Thoracic aorta (tissue), 2 donors: ENCODE results near the gene GALNT10. TPM values are rescaled to one million over a fixed set of nuclear protein-coding genes. Genes with fewer than 3 reads are reported as not detected.

Experiments
- ATAC-seq: fragments of 150-250 bp; one replicate; pipeline ENCODE4 v1.8.0; 2017; ENCODE audit warnings: low read depth; ENCODE audit not compliant: insufficient number of reproducible peaks, low FRiP score
- DNase-seq: peaks from one replicate; pipeline ENCODE4 v3.0.0-alpha.2; 2020; ENCODE audit warnings: low spot score
- H3K27ac ChIP-seq, 2 donors: fragments of 200-600 bp; sonication (generic); 1 replicate in 1 of 2; 2 replicates in 1 of 2; pipeline ENCODE4 v1.5.1; 2016; ENCODE audit warnings: mild to moderate bottlenecking in 2 of 2, moderate library complexity in 2 of 2
- H3K27me3 ChIP-seq: fragments of 200-600 bp; sonication (generic); replicated peaks from 2 replicates; pipeline ENCODE4 v1.6.0; 2016; ENCODE audit warnings: mild to moderate bottlenecking; ENCODE audit not compliant: insufficient read depth
- H3K36me3 ChIP-seq: fragments of 200-600 bp; sonication (generic); one replicate; pipeline ENCODE4 v1.5.1; 2016
- H3K4me1 ChIP-seq, 2 donors: fragments of 200-600 bp; sonication (generic); 1 replicate in 1 of 2; 2 replicates in 1 of 2; pipeline versions ENCODE4 v1.5.1 to v1.6.0; 2016; ENCODE audit warnings: low read depth in 2 of 2, mild to moderate bottlenecking in 1 of 2; ENCODE audit not compliant: control insufficient read depth in 1 of 2
- H3K4me3 ChIP-seq: fragments of 200-600 bp; sonication (generic); 2 replicates; pipeline ENCODE4 v1.5.1; 2016; ENCODE audit warnings: mild to moderate bottlenecking
- H3K9me3 ChIP-seq: fragments of 200-600 bp; sonication (generic); 2 replicates; pipeline ENCODE4 v1.5.1; 2016
- total RNA-seq, 2 donors: library from RNA; depleted of rRNA; stranded (reverse); fragments of >200 nt; gene quantifications; one replicate each; pipeline versions ENCODE4 v1.1.0 to v1.2.3, GENCODE V29; 2016
- TF ChIP-seq, protein P1 (sequence below): fragments of 200-600 bp; sonication (generic); IDR thresholded peaks from one replicate; pipeline ENCODE4 v1.5.1; 2019; ENCODE audit warnings: antibody characterized with exemption

Gene GALNT10
- total RNA-seq, 2 donors from 2014 or later = 43.0 to 52.7 TPM

GRCh38 chr5:154444556-154445421, 254.3 kb downstream of the GALNT10 start:
- Histone ChIP-seq H3K4me1 (peaks cover 30% of the 10 kb centered on the region in 2 donors), H3K27ac (peak overlapping the region; percentile 78), H3K36me3 (peaks cover 5% of the 10 kb centered on the region), H3K27me3 (no peaks in the 10 kb centered on the region), H3K9me3 (no peaks in the 10 kb centered on the region), H3K4me3 (peak overlapping the region; percentile 84)
- no peak for DNase-seq
- no peak for ATAC-seq
- TF ChIP-seq, protein P1, sequence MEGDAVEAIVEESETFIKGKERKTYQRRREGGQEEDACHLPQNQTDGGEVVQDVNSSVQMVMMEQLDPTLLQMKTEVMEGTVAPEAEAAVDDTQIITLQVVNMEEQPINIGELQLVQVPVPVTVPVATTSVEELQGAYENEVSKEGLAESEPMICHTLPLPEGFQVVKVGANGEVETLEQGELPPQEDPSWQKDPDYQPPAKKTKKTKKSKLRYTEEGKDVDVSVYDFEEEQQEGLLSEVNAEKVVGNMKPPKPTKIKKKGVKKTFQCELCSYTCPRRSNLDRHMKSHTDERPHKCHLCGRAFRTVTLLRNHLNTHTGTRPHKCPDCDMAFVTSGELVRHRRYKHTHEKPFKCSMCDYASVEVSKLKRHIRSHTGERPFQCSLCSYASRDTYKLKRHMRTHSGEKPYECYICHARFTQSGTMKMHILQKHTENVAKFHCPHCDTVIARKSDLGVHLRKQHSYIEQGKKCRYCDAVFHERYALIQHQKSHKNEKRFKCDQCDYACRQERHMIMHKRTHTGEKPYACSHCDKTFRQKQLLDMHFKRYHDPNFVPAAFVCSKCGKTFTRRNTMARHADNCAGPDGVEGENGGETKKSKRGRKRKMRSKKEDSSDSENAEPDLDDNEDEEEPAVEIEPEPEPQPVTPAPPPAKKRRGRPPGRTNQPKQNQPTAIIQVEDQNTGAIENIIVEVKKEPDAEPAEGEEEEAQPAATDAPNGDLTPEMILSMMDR = no peak

DNA sequence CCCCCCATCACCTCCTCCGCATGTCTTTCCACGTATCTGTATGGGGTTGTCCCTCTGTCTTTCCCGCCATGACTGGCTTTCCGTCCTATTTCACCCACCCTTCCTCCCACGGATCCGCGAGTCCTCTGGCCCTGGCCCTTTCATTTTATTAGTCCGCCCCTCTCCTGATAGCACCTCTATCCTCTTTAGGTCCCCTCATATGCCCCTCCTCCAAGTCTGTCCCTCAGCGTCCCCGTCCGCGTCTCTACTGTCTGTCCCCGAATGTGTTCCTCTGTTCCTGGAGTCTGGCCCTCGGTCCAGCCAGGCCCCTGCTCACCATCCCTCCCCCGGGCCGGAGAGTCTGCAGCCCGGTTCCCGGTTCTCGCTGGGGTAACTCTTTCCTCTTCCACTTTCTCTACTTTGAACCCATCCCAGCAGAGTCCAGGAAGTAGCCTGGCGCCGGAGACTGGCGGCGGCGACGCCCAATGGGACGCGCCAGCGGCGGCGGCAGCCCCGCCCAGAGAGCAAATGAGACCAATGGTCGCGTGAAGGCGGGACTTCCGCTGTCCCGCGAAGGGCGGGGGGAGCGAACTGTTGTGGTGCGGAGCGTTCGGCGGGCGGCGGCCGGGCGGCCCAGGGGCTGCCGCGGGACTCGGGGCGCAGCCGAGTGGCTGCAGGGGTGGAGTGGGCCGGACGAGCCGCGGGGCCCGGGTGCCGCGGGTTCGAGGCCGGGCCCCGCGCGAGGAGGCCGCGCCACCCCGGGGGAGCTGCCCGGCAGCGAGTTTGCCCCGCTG, 255.1 kb downstream of the GALNT10 start, which contains the start of gene SAP30L:
Gene SAP30L, plus strand, starts transcription at position 576 of the 773 bp plus-strand sequence. CDS start 608 bp downstream, outside the sequence.
- ATAC-seq (peak; percentile 87), DNase-seq (peak; percentile 79)
- no peaks in the 10 kb centered on the region for H3K27me3 ChIP-seq
- H3K9me3 ChIP-seq = no peaks in the 10 kb centered on the region
- TF ChIP-seq, protein P1 = no peak
- H3K4me1 ChIP-seq = peaks cover 30% of the 10 kb centered on the region in 2 donors
- H3K27ac ChIP-seq = peak within 1 kb of the TSS; percentile 83 to 86
- peak within 1 kb of the TSS; percentile 84 for H3K4me3 ChIP-seq
- peaks cover 5% of the 10 kb centered on the region for H3K36me3 ChIP-seq

GRCh38 chr5:154446195-154447088, 255.9 kb downstream of the GALNT10 start:
- DNase-seq (peak; percentile 22), ATAC-seq (no peak)
- Histone ChIP-seq H3K4me1 (peaks cover 30% of the 10 kb centered on the region in 2 donors), H3K36me3 (peaks cover 12% of the 10 kb centered on the region), H3K4me3 (peak overlapping the region; percentile 84), H3K9me3 (no peaks in the 10 kb centered on the region), H3K27me3 (no peaks in the 10 kb centered on the region), H3K27ac (peak overlapping the region; percentile 83 to 86)
- TF ChIP-seq, protein P1 = no peak

GRCh38 chr5:154447089-154447725, 256.7 kb downstream of the GALNT10 start:
- ATAC-seq (no peak), DNase-seq (no peak)
- TF ChIP-seq, protein P1 = no peak
- Histone ChIP-seq H3K4me3 (peak overlapping the region; percentile 84), H3K36me3 (peaks cover 16% of the 10 kb centered on the region), H3K27me3 (no peaks in the 10 kb centered on the region), H3K9me3 (no peaks in the 10 kb centered on the region), H3K27ac (peak overlapping the region; percentile 83 to 86), H3K4me1 (peaks cover 30% of the 10 kb centered on the region in 2 donors)
